NCI-H2227 treated with DMSO at 0.1 percent for 48 hours (cell line): ENCODE data around the gene MECR.
"Not testable (repeated sequence)": the region's sequence is repeated elsewhere in the genome, so short reads cannot be mapped to it uniquely, and the experiment has no call there.

Experiments
- DNase-seq: peaks from one replicate; lab custom pipeline; 2025; lab: John Stamatoyannopoulos, UW

MECR gene

DNA sequence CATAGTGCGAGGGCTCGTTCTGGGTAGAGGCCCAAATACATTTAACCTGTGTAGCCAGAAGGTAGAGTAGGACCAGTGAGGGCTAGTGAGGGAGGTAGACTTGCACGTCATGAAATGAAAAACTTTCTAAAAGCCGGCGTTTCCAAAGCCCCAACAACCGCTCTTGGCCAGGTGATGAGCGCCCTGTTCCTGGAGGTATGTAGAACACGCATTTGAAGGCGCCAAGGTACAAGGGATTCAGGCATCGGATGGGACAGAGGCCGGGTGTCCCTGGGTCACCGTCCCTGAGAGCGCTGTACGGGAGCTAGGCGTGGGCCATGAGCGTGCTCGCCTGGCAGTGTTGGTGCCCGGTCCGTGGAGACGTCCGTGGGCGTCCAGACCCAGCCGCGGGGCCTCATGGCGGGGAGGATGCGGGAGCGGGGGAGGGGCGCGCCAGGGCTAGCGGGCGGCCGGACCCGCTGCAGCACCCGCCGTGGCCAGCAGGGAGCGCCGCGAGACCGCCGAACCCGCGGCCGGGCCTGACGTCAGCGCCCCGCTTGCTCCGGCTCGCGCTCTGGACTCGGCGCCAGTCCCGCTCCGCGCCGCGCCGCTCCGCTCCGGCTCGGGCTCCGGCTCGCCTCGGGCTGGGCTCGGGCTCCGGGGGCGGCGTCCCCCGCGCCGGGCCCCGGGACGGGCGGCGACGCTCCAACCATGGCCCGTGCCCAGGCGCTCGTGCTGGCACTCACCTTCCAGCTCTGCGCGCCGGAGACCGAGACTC, 5.4 kb upstream of the MECR start, which contains the start of gene PTPRU:
Gene PTPRU, plus strand, starts transcription at position 568 of the 757 bp plus-strand sequence. Its CDS starts 123 bp downstream, at position 691.
- DNase-seq, result peak; percentile 80

DNA sequence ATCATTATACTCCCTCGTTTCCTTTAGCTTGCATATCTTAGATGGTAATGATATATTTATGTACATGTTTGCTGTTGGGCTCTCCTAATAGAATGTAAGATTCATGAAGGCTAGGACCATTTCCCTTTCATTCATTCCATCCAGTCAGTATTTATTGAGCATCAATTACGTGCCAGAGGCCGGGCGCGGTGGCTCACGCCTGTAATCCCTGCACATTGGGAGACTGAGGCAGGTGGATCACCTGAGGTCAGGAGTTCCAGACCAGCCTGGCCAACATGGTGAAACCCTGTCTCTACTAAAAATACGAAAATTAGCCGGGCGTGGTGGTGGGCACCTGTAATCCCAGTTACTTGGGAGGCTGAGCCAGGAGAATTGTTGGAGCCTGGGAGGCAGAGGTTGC, 4.1 kb upstream of the MECR start:
- DNase-seq, result not testable (repeated sequence)

DNA sequence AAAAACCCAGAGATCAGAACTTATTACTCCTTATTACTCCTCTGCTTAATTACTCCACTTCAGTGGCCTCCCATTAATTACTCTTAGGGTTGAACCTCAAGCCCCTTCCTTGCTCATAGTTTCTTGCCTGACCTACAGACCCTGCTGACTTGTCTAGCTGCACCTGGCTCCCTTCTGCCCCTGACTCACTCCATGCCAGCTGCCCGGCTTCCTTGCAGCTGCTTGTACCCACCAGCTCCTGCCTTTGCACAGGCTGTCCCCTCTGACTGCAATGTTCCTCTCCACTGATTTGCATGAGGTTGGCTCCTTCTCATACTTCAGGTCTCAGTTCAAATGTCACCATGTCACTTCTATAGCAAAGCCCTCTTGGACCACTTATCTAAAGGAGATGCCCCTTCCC, 3.7 kb upstream of the MECR start:
- DNase-seq, result no peak

DNA sequence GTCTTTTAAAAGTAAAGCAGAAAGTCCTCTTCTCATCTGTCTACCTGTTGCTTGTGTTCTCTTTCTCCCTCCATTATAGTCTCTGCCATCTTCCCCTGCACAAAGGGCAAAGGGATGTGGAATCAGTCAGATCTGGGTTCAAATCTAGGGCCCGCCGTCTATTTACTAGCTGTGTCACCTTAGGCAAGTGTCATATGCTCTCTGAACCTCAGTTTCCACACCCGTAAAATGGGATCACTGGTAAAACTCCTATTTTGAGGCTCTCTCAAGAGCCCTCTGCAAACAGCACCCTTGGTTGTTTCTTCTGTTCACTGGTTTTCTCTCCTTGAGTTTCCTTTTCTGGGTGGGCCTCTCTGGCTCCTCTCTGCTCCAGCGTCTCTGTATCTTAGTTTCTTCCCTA, 3.0 kb upstream of the MECR start:
- DNase-seq, result no peak

DNA sequence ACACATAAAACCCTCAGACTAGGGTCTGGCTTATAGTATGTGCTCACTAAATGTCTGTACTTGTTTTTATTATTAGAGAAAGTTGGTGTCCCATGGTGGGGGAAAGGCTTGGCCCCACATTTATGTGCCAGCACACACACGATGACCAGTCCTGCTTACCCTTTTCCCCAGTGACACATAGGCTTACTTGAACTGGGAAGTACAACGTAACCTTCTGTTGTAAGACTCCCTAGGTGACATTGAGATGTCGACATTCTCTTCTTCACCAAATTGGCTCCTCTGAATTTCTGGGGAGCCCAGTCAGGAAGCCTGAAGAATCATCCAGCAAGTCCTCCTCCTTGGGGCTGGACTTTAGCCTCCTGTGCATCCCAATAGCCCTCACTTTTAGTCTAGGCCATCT, 1.7 kb upstream of the MECR start:
- no peak for DNase-seq

DNA sequence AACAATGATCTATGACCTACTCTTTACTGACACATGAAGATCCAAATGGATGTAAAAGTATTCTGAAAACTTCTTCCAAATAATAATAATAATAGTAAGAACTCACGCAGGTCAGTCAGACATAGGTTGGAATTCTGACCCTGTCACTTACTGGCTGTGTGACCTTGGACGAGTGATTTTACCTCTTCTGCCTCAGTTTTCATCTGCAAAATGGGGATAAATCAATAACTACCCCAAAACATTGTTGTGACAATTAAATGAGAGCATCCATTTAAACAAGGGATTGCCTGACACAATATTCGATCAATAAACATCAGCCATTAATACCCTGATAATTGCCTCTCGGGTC, 556 bp downstream of the MECR start:
- DNase-seq, result no peak

DNA sequence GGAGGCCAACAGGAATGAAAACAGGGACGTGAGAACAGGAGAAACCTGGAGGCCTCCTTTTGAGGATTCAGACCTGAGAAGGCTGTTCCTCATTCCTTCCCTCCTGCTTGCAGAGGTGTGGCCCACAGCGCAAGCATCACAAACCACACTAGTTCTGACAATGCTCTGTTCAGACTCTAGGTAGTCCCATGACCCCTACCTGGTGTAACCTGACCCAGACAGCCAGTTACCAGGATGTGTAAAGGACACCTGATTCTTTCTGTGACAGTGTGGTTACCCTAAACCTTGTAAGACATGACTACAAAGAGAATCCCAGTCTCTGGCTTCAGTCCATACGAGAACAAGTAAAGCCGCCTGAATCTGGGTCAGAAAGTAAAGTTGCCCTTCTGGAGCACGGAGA, 3.2 kb downstream of the MECR start:
- DNase-seq, result no peak

DNA sequence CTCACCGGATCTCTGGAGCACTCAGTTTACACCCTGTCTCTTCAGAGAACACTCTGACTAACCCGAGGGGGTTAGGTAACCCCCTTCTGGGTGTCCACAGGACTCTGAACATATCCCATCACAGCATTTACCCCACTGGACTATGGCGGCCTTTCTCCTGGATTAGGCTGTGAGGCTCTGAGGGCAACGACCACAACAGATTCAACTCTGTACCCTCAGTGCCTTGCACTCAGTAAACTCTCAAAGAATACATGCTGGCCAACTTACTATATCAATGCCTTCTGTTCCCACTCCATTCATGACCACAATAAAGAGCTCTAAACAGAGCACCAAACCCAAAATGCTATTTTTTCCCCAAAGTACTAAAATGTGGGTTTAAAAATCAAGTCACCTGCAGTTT, 5.4 kb downstream of the MECR start:
- DNase-seq, result no peak

DNA sequence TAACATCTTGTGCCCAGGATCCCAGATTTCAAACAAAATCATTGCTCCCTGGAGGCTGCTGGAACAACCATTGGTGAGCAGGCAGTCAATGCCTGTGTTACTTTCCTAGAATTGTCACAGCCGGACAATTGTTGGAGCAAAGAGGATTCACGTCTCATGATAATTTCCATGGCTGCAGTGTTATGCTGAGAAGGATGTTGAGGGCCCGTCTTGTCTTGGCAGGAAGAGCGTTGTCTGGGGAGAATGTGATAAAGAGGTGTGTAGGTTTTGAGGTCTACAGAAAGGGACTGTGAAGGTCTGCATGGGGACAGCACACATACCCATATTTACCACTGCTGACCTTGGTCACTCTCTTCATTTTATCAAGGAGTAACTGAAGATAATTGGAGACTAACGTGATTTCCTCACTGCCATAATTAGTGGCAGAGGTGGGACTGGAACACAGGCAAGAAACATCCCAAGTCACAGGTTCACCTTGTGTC, 6.3 kb downstream of the MECR start:
- DNase-seq, result no peak

DNA sequence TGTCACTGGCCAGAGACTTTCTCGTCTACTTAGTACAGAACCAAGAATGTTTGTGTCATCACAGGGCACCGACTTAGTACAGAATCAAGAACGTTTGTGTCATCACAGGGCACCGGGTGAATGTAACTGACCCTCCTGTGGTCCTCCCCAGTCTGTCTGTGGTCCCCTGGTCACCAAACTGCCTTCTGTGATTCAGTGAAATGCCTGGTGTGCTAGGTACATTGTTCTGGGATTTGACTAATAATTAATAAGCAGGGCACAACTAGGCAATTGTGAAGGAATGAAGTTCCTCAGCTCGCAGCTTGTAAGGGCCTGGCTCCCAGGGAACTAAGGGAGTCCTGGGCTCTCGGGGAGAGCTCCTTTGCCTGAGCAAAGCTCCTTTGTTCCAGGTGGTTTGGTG, 7.2 kb downstream of the MECR start:
- DNase-seq, result no peak

DNA sequence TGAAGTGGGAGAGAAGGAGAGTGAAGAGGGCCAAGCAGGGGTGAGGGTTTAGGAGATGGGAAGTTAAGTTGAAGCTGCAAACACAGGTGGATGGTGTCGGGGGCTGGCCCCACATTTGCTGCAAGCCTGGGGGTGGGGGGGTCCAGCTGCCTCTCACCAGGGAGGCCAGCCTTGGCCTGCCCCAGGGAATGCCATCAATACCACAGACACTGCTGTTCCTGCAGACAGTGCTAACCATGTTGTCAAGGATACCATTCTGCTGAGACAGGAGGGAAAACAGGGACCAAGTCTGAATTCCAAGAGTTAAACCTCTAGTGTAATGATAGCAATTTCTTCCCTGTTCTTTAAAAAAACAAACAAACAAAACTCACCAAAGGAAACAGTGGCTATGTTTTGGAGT, 8.0 kb downstream of the MECR start:
- no peak for DNase-seq

DNA sequence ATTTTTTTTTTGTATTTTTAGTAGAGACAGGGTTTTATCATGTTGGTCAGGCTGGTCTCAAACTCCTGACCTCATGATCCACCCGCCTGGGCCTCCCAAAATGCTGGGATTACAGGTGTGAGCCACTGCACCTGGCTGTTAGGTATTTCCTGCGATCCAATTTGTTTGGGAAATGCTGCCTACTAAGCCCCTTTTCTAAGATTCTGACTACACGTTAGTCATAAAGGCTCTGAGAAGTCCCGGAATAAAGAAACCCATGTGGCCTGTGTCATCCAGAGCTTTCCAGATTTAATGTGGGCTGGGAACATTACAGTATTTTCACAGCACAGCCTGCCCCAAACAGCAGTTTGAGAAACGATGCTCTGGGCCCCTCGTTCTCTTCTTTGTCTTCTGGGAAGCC, 8.5 kb downstream of the MECR start:
- DNase-seq, result not testable (repeated sequence)

DNA sequence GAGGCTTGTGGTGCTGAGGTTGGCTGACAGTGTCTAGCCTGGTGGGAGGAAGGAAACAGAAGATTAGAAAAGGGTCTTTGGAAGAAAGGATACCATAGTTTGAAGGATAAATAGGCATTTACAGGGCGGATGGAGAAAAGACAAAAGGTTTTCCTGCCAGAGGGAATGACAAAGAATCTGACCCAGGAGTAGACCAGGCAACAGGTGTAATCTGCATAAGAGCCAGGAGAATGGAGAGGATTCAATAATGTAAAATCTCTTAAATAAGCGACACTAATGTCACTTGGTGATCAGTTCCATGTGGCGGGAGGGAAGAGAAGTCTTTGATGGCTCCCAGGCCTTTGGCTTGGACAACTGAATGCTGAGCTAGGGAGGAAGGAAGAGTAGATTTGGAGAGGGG, 9.4 kb downstream of the MECR start:
- DNase-seq, result no peak

DNA sequence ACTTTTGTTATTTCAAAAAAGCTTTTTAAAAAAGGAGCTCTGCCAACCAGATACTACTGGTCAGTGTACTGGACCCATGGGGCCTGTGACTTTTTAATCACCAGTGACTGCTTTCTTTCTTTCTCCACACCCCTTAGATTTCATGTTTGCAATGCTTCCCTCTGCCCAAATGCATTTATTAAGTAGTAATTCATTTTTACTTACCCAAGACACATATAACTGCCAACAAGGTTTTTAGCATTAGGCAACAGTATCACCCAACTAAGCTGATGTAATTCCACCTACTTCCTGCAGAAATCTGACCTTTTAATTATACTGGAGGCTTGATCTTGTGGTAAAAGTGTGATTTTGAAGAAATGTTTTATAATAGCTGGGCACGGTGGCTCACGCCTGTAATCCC, 12.5 kb downstream of the MECR start:
- DNase-seq, result no peak

DNA sequence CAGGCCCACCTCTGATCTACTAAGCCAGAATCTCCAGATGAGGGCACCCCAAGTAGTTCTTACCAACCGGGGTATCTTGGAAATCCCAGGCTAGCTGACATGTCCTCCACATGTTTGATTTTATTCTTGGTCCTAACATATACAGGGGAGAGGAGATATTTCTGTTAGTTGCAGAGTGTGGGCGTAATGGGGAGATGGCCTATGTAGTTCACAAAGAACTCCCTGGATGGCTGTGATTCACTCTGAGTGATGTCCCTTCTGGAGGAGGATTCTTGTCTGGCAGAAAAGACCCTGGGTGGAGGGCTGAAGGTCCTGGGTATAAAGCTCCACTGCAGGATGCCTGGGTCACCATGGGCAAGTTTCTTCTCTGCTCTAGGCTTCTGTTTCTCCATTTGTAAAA, 13.1 kb downstream of the MECR start:
- no peak for DNase-seq

DNA sequence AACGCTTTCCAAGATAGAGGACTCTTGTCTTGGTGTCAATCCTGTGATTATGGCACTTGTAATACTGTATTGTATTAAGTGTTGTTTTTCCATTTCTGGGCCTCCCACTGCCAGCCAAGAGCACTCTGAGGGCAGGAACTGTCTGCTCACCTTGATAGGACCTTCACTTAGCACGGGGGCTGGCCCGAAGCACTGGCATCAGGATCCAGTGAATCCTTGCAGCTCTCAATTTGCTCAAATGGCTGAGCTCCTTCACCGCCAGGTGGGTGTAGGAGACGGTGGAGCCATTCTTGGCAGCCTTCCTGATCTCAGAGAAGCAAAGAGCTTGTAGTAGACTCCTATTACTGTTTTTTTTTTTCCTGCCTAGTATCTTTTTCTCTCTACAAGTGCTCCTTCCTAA, 17.7 kb downstream of the MECR start:
- DNase-seq, result peak; percentile 69

DNA sequence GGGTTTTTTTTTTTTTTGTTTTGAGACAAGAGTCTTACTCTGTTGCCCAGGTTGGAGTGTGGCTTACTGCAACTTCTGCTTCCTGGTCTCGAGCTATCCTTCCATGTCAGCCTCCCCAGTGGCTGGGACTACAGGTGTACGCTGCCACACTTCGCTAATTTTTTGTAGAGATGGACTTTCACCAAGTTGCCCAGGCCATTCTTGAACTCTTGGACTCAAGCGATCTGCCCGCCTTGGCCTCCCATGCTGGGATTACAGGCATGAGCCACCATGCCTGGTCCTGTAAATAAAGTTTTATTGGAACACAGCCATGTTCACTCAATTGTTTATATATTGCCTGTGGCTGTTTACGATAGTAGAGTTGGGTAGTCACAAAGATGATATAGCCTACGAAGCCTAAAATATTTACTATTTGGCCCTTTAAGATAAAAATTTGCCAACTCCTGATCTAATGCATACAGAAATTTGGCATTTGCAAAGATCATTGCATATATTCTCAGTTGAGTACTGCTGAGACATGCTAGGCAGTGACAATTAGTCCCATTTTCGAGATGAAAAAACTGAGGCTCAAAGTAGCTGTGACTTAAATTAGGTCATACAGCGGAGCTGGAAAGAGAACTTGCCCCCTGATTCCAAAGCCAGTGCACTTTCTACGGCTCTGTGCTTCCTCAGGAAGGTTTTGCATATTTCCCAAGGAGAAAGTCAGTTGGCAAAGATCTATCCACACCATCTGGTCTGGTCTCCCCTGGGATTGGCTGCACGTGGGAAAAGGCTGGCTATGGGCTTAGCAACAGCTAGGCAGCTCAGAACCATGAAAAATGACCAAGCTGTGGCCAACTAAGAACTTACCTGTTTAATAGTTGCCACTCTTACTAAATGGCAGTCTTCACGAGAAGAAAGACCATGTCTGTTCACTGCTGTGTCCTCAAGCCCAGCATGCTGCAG, 19.4 kb downstream of the MECR start:
- DNase-seq, result no peak

DNA sequence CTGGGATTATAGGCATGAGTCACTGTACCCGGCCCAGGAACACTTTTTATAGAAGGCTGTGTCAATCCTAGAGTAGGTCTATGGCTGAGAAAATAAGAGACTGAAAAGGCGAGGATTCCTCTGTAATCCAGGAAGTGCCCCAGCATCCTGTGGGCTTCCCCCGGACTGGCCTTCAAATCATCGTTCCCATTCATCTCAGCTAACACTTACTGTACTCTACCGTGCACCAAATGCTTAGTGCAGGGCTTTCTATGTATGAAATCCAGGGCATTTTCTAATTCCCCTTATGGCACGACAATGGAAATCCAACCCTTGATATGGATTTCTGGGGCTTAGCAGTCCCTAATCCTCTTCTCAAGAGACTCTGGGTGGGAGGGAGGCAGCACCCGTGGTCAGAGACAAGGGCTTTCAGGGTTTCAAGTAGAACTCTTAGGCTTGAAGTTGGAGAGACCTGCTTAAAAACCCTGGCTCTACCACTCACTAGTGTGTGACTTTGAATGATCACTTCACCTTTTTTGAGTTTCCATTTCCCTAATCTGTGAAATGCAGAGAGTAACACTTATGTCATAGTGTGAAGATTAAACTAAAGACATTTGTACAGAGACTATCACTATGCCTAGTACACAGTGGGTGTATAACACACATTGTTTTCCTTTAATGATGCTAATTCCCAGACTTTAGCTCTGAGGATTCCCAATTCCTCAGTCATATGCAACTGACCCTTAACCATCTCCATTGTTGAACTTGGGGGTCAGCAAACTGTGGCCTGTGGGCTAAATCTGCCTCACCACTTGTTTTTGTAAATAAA, 20.3 kb downstream of the MECR start:
- DNase-seq, result no peak

DNA sequence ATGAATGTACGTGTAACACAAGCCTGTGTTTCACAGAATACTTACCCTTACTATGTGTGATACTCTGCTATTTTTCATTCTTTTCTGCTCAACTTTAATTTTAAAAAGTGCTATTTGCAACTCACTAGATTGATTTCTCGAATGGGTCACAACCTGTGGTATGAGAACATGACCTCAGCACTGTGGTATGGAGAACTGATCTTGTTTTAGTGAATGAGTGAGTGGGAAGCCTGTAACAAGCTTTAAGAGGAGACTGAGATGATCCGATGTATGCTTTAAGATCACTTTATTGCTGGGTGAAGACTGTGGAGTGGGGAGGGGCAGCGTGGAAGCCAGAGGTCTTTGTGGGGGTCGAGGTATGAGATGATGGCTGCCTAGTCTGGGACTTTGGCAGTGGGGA, 21.6 kb downstream of the MECR start:
- DNase-seq, result no peak

DNA sequence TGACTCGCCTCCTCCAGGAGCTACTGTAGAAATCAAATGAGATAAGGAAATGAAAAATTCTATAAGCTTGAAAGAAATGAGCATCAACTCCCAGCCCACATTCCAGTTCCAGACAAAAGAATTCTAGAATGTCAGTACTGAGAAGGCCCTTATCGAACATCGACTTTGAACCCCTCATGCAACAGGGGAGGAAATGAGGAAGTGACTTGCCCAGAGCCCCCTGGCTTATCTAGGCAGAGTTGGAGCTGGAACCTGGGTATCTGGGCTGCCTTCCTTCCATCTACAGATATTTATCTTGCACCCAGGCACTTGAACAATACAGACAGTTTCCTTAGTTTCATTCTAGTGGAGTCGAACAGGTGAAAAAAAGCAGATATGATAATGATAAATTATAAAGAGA, 22.3 kb downstream of the MECR start:
- no peak for DNase-seq

DNA sequence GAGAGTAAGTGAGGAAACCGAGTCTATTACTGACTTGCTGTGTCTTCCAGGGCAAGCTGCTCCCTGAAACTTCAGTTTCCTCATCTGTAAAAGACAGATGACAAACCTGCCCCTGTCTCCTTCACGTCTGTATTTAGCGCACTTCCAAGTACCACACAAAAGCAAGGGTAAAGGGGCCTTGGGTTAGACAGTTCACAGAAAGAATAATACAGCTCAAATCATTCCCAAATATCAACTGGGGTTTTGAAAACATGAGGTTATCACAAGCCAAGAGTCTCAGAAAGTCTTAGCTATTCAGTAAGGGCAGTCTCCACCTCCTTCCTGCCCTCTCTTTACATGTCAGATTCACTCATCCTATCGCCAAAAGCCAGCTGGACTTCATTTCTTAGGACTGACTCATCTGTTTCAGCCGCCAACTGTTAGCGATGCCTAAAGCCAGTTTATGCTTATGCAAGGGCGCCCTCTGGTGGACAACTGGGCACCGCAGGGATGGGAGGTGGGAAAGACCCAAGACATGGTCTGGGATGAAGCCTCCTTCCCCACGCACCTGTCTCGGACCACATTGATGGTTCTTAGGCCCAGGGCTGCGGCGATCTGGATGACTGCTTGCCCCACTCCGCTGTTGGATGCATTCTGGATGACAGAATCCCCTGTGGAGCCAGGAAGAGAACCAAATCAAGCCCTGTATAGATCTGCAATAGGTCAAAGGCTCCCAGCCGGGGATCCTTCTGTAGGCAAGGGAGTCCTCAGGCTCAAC, 28.0 kb downstream of the MECR start:
- DNase-seq, result peak; percentile 86

DNA sequence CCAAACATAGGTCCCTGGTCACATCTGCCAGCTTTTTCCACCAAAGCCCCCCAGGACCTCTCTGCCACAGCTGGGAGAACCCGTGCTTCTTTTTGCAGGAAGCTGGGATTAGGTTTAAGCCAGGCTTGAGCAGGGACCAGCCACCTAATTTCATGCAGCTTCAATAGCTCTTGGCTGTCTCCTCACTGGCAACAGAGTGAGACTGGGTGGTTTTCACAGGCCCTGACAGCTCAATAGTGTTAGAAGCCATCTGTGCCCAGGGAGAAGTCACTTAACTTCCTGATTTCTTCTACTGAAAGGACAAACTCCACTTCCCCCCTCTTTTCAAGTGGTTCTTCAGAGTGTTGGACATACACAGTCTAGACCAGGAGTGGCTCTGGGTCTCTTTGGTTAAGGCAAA, 28.7 kb downstream of the MECR start:
- no peak for DNase-seq
